Measurements from ENCODE around the gene TKTL1. TPM values are rescaled to one million over a fixed set of nuclear protein-coding genes. Genes with fewer than 3 reads are reported as not detected.

TKTL1 gene
- total RNA-seq, 1 experiment from 2014 or later = not detected

DNA sequence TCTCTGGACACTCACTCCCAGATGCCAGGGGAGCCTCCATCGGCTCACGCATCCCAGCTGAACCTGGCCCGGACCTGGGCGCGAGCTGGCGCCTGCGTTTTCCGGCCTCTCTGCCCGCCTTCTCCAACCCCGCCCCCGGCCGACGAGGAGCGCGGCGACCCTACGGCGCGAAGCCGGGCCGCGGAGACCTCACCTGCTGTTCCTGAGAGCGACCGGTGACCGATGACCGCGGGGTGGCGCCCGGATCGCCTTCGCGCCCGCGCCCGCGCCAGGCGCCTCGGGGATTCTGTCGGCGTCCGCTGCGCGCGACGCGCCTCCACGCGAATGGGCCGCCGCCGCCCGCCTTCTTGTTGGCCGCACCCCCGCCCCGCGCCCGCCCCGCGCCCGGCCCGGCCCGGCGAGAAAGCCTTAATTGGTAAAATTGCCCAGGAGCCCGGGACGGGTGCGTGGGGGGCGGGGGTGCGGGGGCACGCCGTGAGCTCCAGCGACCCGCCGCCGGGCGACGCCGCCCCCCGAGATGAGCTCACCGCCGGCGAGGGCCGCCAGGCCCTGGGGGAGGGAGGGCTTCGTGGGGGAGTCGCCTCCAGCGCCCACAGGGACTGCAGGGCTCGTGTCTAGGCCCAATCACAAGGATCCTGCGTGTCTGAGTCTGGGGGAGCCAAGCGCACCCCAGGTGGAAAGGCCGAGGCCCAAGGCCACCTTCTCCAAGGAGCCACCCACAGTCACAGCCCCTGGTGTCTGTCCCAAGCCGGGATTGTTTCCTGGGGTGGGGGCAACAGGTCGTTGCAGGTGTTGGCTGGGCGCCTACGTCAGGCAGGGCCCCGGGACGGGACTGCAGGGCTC, 78.9 kb downstream of the TKTL1 start, which contains the start of gene FLNA:
Gene FLNA (minus strand): TSS at position 322 of the 843 bp plus-strand sequence. CDS start 3,389 bp downstream, outside the sequence.
- DNase-seq (ENCODE audit: low spot score) = peak; percentile 54

GRCh38 chrX:154375156-154375504, 79.5 kb downstream of the TKTL1 start:
- no peak for DNase-seq (ENCODE audit: low spot score)

DNA sequence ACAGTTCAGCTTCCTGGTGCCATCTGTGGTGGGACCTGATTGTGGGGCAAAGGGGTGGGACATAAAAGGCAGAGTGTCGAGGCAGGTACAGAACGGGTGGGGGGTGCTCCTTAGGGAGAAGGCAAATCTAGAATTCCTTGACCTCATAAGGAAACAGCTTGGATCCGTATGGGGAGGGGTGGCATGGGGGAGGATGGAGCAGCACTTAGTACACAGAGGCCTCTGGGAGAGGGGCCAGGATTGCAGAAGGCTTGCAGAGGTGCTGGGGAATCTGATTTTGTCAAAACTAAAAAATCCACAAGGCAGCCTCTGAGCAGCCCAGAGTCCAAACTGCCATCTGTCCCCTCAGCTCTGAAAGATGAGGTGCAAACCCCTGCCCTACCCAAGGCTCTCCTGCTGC, 81.2 kb downstream of the TKTL1 start:
- no peak for DNase-seq (ENCODE audit: low spot score)

DNA sequence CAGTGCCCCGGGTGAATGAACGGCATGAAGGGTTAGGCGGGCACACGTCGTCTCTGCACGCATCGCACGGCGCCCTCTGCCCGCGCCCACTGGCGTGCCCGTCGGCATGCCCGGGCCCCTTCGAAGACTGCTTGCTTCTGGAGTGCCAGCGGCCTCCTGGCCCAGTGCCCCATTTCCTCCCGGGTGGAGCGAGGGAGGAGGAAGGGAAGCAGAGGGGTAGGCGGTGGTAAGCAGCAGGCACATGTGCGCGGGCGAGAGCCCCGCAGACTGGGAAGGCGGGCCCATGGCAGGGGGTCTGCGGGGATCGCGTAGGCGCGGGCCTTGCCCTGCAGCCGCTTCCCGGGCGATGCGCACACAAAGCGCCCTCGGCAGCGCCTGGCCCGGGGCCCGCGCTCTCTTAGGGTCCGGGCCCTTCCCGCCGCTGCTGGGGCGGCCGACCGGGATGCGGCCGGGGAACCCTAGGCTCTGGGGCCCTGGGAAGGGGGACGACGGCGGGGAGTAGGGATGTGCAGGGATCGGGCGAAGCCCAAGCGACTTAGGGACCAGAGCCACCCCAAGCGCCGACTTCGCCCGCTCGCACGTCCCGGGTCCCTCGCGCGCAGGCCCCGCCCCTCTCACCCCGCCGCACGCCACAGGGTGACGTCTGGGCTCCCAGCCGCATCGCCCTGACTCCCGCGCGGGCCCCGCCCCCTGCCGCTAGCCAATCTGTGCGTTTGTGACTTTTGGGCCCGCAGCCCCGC, 82.6 kb downstream of the TKTL1 start:
- peak; percentile 73 for DNase-seq (ENCODE audit: low spot score)

DNA sequence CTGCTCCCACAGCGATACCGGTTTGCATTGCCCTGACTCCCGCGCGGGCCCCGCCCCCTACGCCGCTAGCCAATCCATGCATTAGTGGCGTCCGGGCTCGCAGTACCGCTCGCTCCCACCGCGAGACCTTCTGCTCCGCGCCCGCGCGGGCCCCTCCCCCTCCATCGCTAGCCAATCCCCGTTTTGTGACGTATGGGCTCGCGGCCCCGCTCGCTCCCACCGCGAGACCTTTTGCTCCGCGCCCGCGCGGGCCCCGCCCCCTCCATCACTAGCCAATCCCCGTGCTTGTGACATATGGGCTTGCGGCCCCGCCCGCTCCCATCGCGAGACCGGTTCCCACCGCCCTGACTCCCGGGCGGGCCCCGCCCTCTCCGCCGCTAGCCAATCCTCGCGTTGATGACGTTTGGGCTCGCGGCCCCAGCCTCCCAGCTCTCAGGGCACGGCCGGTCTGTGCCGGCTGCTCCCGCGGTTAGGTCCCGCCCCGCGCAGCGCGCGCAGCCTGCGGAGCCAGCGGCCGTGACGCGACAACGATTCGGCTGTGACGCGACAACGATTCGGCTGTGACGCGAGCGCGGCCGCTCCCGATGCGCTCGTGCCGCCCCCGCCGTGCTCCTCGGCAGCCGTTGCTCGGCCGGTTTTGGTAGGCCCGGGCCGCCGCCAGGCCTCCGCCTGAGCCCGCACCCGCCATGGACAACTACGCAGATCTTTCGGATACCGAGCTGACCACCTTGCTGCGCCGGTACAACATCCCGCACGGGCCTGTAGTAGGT, 83.4 kb downstream of the TKTL1 start, which contains the start of gene EMD:
Gene EMD (plus strand): TSS at position 497 of the 770 bp plus-strand sequence. CDS start 190 bp downstream, at position 687.
- peak; percentile 99 for DNase-seq (ENCODE audit: low spot score)

DNA sequence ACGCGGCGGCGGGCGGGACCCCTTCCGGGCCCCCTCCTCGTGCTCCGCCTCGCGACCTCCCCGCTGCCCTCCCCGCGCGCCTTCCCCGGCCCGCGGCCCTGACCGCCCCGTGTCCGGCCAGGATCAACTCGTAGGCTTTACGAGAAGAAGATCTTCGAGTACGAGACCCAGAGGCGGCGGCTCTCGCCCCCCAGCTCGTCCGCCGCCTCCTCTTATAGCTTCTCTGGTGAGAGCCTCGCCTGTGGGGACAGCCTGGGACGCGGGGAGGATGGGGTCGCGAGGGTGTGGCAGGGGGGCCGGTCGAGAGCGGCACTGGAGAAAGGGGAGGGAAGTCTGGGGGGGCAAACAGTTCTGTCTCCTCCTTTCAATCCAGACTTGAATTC, 84.0 kb downstream of the TKTL1 start:
- DNase-seq (ENCODE audit: low spot score) = no peak

Other genes with a start within 250 kb of the TKTL1 start
- gene MECP2, start 198.1 kb upstream of the TKTL1 start, total RNA-seq (2014; rRNA removed; shearing (Covaris generic)) = 41.6 and 52.9 TPM in 2 replicates
- gene OPN1LW, start 151.6 kb upstream of the TKTL1 start, total RNA-seq (2014; rRNA removed; shearing (Covaris generic)) = not detected in 2 replicates
- not detected in 2 replicates for gene OPN1MW, start 113.2 kb upstream of the TKTL1 start, total RNA-seq (2014; rRNA removed; shearing (Covaris generic))
- gene OPN1MW2, start 76.0 kb upstream of the TKTL1 start, total RNA-seq (2014; rRNA removed; shearing (Covaris generic)) = not detected in 2 replicates
- not detected in 2 replicates for gene OPN1MW3, start 38.2 kb upstream of the TKTL1 start, total RNA-seq (2014; rRNA removed; shearing (Covaris generic))
- gene TEX28, start 671 bp upstream of the TKTL1 start, total RNA-seq (2014; rRNA removed; shearing (Covaris generic)) = not detected in 2 replicates
- 482 and 516 TPM in 2 replicates for gene FLNA, start 78.8 kb downstream of the TKTL1 start, total RNA-seq (2014; rRNA removed; shearing (Covaris generic))
- gene EMD, start 83.5 kb downstream of the TKTL1 start, total RNA-seq (2014; rRNA removed; shearing (Covaris generic)) = 70.5 and 87.0 TPM in 2 replicates
- 4,676 and 4,679 TPM in 2 replicates for gene RPL10, start 102.6 kb downstream of the TKTL1 start, total RNA-seq (2014; rRNA removed; shearing (Covaris generic))
- 114 and 118 TPM in 2 replicates for gene DNASE1L1, start 113.5 kb downstream of the TKTL1 start, total RNA-seq (2014; rRNA removed; shearing (Covaris generic))
- gene TAFAZZIN, start 115.7 kb downstream of the TKTL1 start, total RNA-seq (2014; rRNA removed; shearing (Covaris generic)) = 60.3 and 80.6 TPM in 2 replicates
- gene ATP6AP1, start 132.9 kb downstream of the TKTL1 start, total RNA-seq (2014; rRNA removed; shearing (Covaris generic)) = 162 and 181 TPM in 2 replicates
- 124 and 128 TPM in 2 replicates for gene GDI1, start 141.4 kb downstream of the TKTL1 start, total RNA-seq (2014; rRNA removed; shearing (Covaris generic))
- 103 and 107 TPM in 2 replicates for gene FAM50A, start 148.3 kb downstream of the TKTL1 start, total RNA-seq (2014; rRNA removed; shearing (Covaris generic))
- gene PLXNA3, start 162.5 kb downstream of the TKTL1 start, total RNA-seq (2014; rRNA removed; shearing (Covaris generic)) = 33.6 and 40.8 TPM in 2 replicates
- 122 and 129 TPM in 2 replicates for gene LAGE3, start 183.5 kb downstream of the TKTL1 start, total RNA-seq (2014; rRNA removed; shearing (Covaris generic))
- 195 and 203 TPM in 2 replicates for gene UBL4A, start 190.8 kb downstream of the TKTL1 start, total RNA-seq (2014; rRNA removed; shearing (Covaris generic))
- 67.2 TPM in 2 replicates for gene SLC10A3, start 194.8 kb downstream of the TKTL1 start, total RNA-seq (2014; rRNA removed; shearing (Covaris generic))
- 73.0 and 89.0 TPM in 2 replicates for gene FAM3A, start 220.4 kb downstream of the TKTL1 start, total RNA-seq (2014; rRNA removed; shearing (Covaris generic))

All from HT-29 (cell line).